ENCODE data around the gene WEE2. TPM values are rescaled to one million over a fixed set of nuclear protein-coding genes. Genes with fewer than 3 reads are reported as not detected.
"Not testable (repeated sequence)": the region's sequence is repeated elsewhere in the genome, so short reads cannot be mapped to it uniquely, and the experiment has no call there.

WEE2 gene
- polyA plus RNA-seq, 1 experiment: not detected

DNA sequence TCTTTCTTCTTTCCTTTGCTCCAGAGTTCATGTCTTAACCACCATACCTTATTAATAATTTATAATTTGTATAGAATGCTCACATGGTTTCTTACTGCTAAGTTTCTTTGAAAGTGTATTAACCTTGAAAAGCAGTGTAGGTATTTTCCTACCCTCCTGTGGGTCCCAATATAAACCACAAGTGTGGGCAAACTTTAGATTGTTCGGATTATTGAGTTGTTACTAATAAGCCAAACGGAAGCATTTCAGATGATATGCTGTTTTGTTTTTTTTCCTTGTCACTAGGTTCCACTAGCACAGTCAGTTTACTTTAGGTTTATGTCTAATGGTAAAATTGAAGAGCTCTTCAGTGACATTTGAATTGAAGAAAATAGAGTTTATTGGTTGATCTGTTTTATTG, 40.2 kb downstream of the WEE2 start:
- Histone ChIP-seq H3K9me3 (ENCODE audit: control insufficient read depth, insufficient read depth, low read length) (peaks cover 16% of the 10 kb centered on the region), H3K4me3 (ENCODE audit: low read depth, low read length) (no peak overlapping the region), H3K27me3 (ENCODE audit: control insufficient read depth, insufficient read depth, low read length) (no peaks in the 10 kb centered on the region), H3K27ac (ENCODE audit: low read depth, low read length) (no peak overlapping the region)
- DNase-seq (ENCODE audit: low read depth, low spot score): no peak
- POLR2A ChIA-PET: no interaction called here
- TF ChIP-seq CTCF (IDR thresholded peaks at IDR 0.05; ENCODE audit: low read depth, low read length): no peak
- CTCF ChIA-PET: interaction anchor here (0.9 to 1.6 kb wide), 3 partner anchors 10 to 37 kb away, joined by 3 to 5 read pairs (median 3); partner anchors contain the start of gene SSBP1

- POLR2A ChIA-PET; CTCF ChIA-PET; H3K4me3 ChIP-seq (ENCODE audit: low read depth, low read length); H3K27ac ChIP-seq (ENCODE audit: low read depth, low read length); DNase-seq (ENCODE audit: low read depth, low spot score); H3K27me3 ChIP-seq (ENCODE audit: control insufficient read depth, insufficient read depth, low read length): not testable (repeated sequence)
- peaks cover 16% of the 10 kb centered on the region for H3K9me3 ChIP-seq (ENCODE audit: control insufficient read depth, insufficient read depth, low read length)
These were observed 43.8 kb downstream of the WEE2 start for GRCh38 chr7:141751904-141752303.

GRCh38 chr7:141752634-141753033, 44.5 kb downstream of the WEE2 start:
- CTCF ChIA-PET: no interaction called here

GRCh38 chr7:141754939-141755338, 46.8 kb downstream of the WEE2 start:
- H3K27me3 ChIP-seq (ENCODE audit: control insufficient read depth, insufficient read depth, low read length): no peaks in the 10 kb centered on the region
- H3K27ac ChIP-seq (ENCODE audit: low read depth, low read length): no peak overlapping the region
- H3K9me3 ChIP-seq (ENCODE audit: control insufficient read depth, insufficient read depth, low read length): peaks cover 16% of the 10 kb centered on the region
- CTCF ChIA-PET: interaction anchor here (1.2 kb wide), 1 partner anchor 31 kb away, joined by 8 read pairs; no protein-coding TSS in a partner anchor
- no peak for DNase-seq (ENCODE audit: low read depth, low spot score)
- TF ChIP-seq CTCF (IDR thresholded peaks at IDR 0.05; ENCODE audit: low read depth, low read length): peak; percentile 40
- no peak overlapping the region for H3K4me3 ChIP-seq (ENCODE audit: low read depth, low read length)
- POLR2A ChIA-PET: no interaction called here

More at GRCh38 chr7:141752634-141753033, 44.5 kb downstream of the WEE2 start:
- TF ChIP-seq CTCF (IDR thresholded peaks at IDR 0.05; ENCODE audit: low read depth, low read length): peak; percentile 21; the same call in 1 of the 2 replicates
- Histone ChIP-seq H3K4me3 (ENCODE audit: low read depth, low read length) (no peak overlapping the region), H3K9me3 (ENCODE audit: control insufficient read depth, insufficient read depth, low read length) (peaks cover 16% of the 10 kb centered on the region), H3K27ac (ENCODE audit: low read depth, low read length) (no peak overlapping the region), H3K27me3 (ENCODE audit: control insufficient read depth, insufficient read depth, low read length) (no peaks in the 10 kb centered on the region)
- POLR2A ChIA-PET: no interaction called here
- DNase-seq (ENCODE audit: low read depth, low spot score): no peak

GRCh38 chr7:141763797-141764196, 55.6 kb downstream of the WEE2 start, which contains the start of gene TAS2R3:
Gene TAS2R3, plus strand, starts transcription at chr7:141764097. Its CDS starts 62 bp downstream, at chr7:141764159.
- TF ChIP-seq CTCF (IDR thresholded peaks at IDR 0.05; ENCODE audit: low read depth, low read length): no peak
- H3K4me3 ChIP-seq (ENCODE audit: low read depth, low read length): no peak within 1 kb of the TSS
- ChIA-PET CTCF (interaction anchor here (1.1 to 2.0 kb wide), 2 partner anchors 22 to 26 kb away, joined by 4 to 10 read pairs; partner anchors contain the start of gene SSBP1), POLR2A (no interaction called here)
- H3K27ac ChIP-seq (ENCODE audit: low read depth, low read length): no peak within 1 kb of the TSS
- H3K9me3 ChIP-seq (ENCODE audit: control insufficient read depth, insufficient read depth, low read length): no peaks in the 10 kb centered on the region
- H3K27me3 ChIP-seq (ENCODE audit: control insufficient read depth, insufficient read depth, low read length): no peaks in the 10 kb centered on the region
- no peak for DNase-seq (ENCODE audit: low read depth, low spot score)

- H3K9me3 ChIP-seq (ENCODE audit: control insufficient read depth, insufficient read depth, low read length); POLR2A ChIA-PET; H3K27me3 ChIP-seq (ENCODE audit: control insufficient read depth, insufficient read depth, low read length); DNase-seq (ENCODE audit: low read depth, low spot score); H3K4me3 ChIP-seq (ENCODE audit: low read depth, low read length); H3K27ac ChIP-seq (ENCODE audit: low read depth, low read length): not testable (repeated sequence)
- CTCF ChIA-PET: interaction anchor here (1.6 kb wide), 1 partner anchor 16 kb away, joined by 8 read pairs; no protein-coding TSS in a partner anchor
These were observed 62.0 kb downstream of the WEE2 start for GRCh38 chr7:141770083-141770583.

Measured in AG04450 (cell line).